Neuronal stem cell (in vitro differentiated cells): ENCODE data around the gene SMYD3.

Source experiments
- DNase-seq: peaks from one replicate; pipeline ENCODE4 v3.0.0-alpha.2; 2013; ENCODE audit warnings: low spot score
- H2AFZ ChIP-seq: one replicate; pipeline ENCODE4 v1.6.1; 2013; ENCODE audit warnings: mild to moderate bottlenecking, low read length, inconsistent platforms
- H2AK5ac ChIP-seq: 2 replicates; pipeline ENCODE4 v1.6.1; 2013; ENCODE audit warnings: low read depth, mild to moderate bottlenecking, inconsistent platforms, low read length, moderate library complexity, mixed read lengths
- H2BK120ac ChIP-seq: 2 replicates; pipeline ENCODE4 v1.6.1; 2013; ENCODE audit warnings: low read depth, mild to moderate bottlenecking, inconsistent platforms, low read length, moderate library complexity, mixed read lengths
- H2BK12ac ChIP-seq: one replicate; pipeline ENCODE4 v1.6.1; 2013; ENCODE audit warnings: low read length, inconsistent platforms
- H2BK15ac ChIP-seq: 2 replicates; pipeline ENCODE4 v1.6.1; 2013; ENCODE audit warnings: mild to moderate bottlenecking, low read length, inconsistent platforms, mixed read lengths
- H2BK5ac ChIP-seq: one replicate; pipeline ENCODE4 v1.6.1; 2013; ENCODE audit warnings: inconsistent platforms, mild to moderate bottlenecking, low read length, moderate library complexity
- H3K14ac ChIP-seq: one replicate; pipeline ENCODE4 v1.6.1; 2013; ENCODE audit warnings: low read length, inconsistent platforms
- H3K18ac ChIP-seq: 2 replicates; pipeline ENCODE4 v1.6.1; 2013; ENCODE audit warnings: low read length, inconsistent platforms
- H3K23ac ChIP-seq: 2 replicates; pipeline ENCODE4 v1.6.1; 2013; ENCODE audit warnings: low read depth, mild to moderate bottlenecking, mixed read lengths, low read length, inconsistent platforms; ENCODE audit not compliant: poor library complexity
- H3K27ac ChIP-seq: replicated peaks from 3 replicates; pipeline ENCODE4 v1.5.1; 2013; ENCODE audit warnings: low read length, inconsistent platforms
- H3K27me3 ChIP-seq, 3 experiments: 2 replicates each; pipeline ENCODE4 v1.6.1; 2013; ENCODE audit warnings: low read length in 3 of 3, mild to moderate bottlenecking in 2 of 3, inconsistent platforms in 1 of 3, low read depth in 1 of 3, mixed read lengths in 1 of 3, moderate library complexity in 1 of 3; ENCODE audit not compliant: control insufficient read depth in 3 of 3, insufficient read depth in 3 of 3
- H3K36me3 ChIP-seq, 2 donors: replicated peaks in 1 of 2; 2 replicates each; pipeline ENCODE4 v1.6.1; 2013; ENCODE audit warnings: low read length in 2 of 2; ENCODE audit not compliant: control insufficient read depth in 2 of 2, insufficient read depth in 2 of 2
- H3K4ac ChIP-seq: 2 replicates; pipeline ENCODE4 v1.6.1; 2013; ENCODE audit warnings: inconsistent platforms, mild to moderate bottlenecking, low read length, moderate library complexity
- H3K4me1 ChIP-seq, 2 donors: 1 replicate in 1 of 2; 2 replicates in 1 of 2; pipeline ENCODE4 v1.6.1; 2013; ENCODE audit warnings: low read length in 2 of 2, low read depth in 1 of 2; ENCODE audit not compliant: control insufficient read depth in 2 of 2, insufficient read depth in 1 of 2
- H3K4me2 ChIP-seq: one replicate; pipeline ENCODE4 v1.6.1; 2013; ENCODE audit warnings: mild to moderate bottlenecking, low read length, inconsistent platforms; ENCODE audit not compliant: insufficient read depth, poor library complexity, severe bottlenecking
- H3K4me3 ChIP-seq, 2 donors: 2 replicates each; pipeline ENCODE4 v1.5.1; 2013; ENCODE audit warnings: low read length in 2 of 2, mild to moderate bottlenecking in 2 of 2, inconsistent platforms in 1 of 2, moderate library complexity in 1 of 2
- H3K79me1 ChIP-seq: one replicate; pipeline ENCODE4 v1.6.1; 2013; ENCODE audit warnings: low read depth, mild to moderate bottlenecking, inconsistent platforms, low read length, moderate library complexity
- H3K9ac ChIP-seq: one replicate; pipeline ENCODE4 v1.6.1; 2013; ENCODE audit warnings: mild to moderate bottlenecking, low read depth, low read length, inconsistent platforms; ENCODE audit not compliant: poor library complexity
- H3K9me3 ChIP-seq, 2 donors: replicated peaks in 1 of 2; 2 replicates each; pipeline versions ENCODE3 to v1.6.1; 2013; ENCODE audit warnings: low read length in 2 of 2, mild to moderate bottlenecking in 2 of 2, inconsistent platforms in 1 of 2, low read depth in 1 of 2, mixed read lengths in 1 of 2, moderate library complexity in 1 of 2; ENCODE audit not compliant: control insufficient read depth in 2 of 2, insufficient read depth in 1 of 2
- H4K8ac ChIP-seq: one replicate; pipeline ENCODE4 v1.6.1; 2013; ENCODE audit warnings: low read depth, mild to moderate bottlenecking, inconsistent platforms, low read length, moderate library complexity
- H4K91ac ChIP-seq: one replicate; pipeline ENCODE4 v1.6.1; 2013; ENCODE audit warnings: low read length, low read depth, mild to moderate bottlenecking, inconsistent platforms; ENCODE audit not compliant: poor library complexity
- WGBS, 2 donors: extraction: QIAGEN DNeasy Blood & Tissue Kit; methylation state at CpG; one replicate each; pipeline ENCODE4 v1.1.7; 2013; ENCODE audit warnings: missing lambda C conversion rate in 2 of 2, mixed read lengths in 1 of 2; ENCODE audit not compliant: insufficient read length in 2 of 2, insufficient replicate concordance in 1 of 2; ENCODE audit errors: extremely low coverage in 2 of 2; 5-methylcytosine and 5-hydroxymethylcytosine counted together

Gene SMYD3

DNA sequence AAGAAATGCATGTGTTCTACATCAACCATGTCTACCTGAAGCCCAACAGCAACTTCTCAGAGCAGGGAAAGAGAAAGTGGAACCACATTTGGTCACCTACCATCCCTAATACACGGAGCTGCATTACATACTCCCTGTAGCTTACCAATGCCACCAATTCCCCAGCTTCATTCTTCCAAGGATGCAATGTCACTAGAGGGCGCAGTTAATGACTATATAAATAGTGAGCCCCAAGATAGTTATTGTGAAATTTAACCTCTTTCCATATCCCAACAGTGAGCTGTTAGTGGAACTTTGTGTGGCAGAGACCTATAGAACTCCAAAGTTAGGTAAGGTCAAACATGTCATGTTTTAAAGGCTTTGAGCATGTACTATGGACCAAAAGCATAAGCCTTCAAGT lies 618.3 kb downstream of the SMYD3 start:
- Histone ChIP-seq H3K27me3 (no peaks in the 10 kb centered on the region), H2BK5ac (no peak overlapping the region), H3K14ac (no peak overlapping the region), H2AK5ac (no peak overlapping the region), H2AFZ (no peak overlapping the region), H3K4me1 (no peaks in the 10 kb centered on the region), H3K4me2 (no peak overlapping the region), H2BK15ac (no peak overlapping the region), H3K27ac (no peak overlapping the region), H2BK120ac (no peak overlapping the region), H3K36me3 (no peaks in the 10 kb centered on the region), H2BK12ac (no peak overlapping the region), H3K23ac (no peak overlapping the region), H3K9ac (no peak overlapping the region), H3K4me3 (no peak overlapping the region), H3K9me3 (no peaks in the 10 kb centered on the region), H3K18ac (no peak overlapping the region), H4K91ac (no peak overlapping the region), H3K79me1 (no peaks in the 10 kb centered on the region), H3K4ac (no peak overlapping the region), H4K8ac (no peak overlapping the region)
- peak; percentile 0 for DNase-seq
- no CpG with 5 or more reads among the region's 2 CpGs for WGBS, 2 donors

- H3K27ac ChIP-seq, result no peak overlapping the region
- no peak overlapping the region for H2AK5ac ChIP-seq
- no peaks in the 10 kb centered on the region for H3K27me3 ChIP-seq
- H3K14ac ChIP-seq, result no peak overlapping the region
- no peak overlapping the region for H4K8ac ChIP-seq
- H2AFZ ChIP-seq, result no peak overlapping the region
- no peak overlapping the region for H3K4me3 ChIP-seq
- WGBS, 2 donors, result no CpG with 5 or more reads among the region's 1 CpG
- H2BK5ac ChIP-seq, result no peak overlapping the region
- H3K4me1 ChIP-seq, result no peaks in the 10 kb centered on the region
- H3K9ac ChIP-seq, result no peak overlapping the region
- no peak overlapping the region for H2BK120ac ChIP-seq
- no peak overlapping the region for H3K23ac ChIP-seq
- H3K4ac ChIP-seq, result no peak overlapping the region
- H3K79me1 ChIP-seq, result no peaks in the 10 kb centered on the region
- no peak for DNase-seq
- no peaks in the 10 kb centered on the region for H3K36me3 ChIP-seq
- no peak overlapping the region for H3K18ac ChIP-seq
- no peaks in the 10 kb centered on the region for H3K9me3 ChIP-seq
- H3K4me2 ChIP-seq, result no peak overlapping the region
- no peak overlapping the region for H2BK15ac ChIP-seq
- no peak overlapping the region for H4K91ac ChIP-seq
- no peak overlapping the region for H2BK12ac ChIP-seq
Measured at GRCh38 chr1:245887829-245888228, 619.2 kb downstream of the SMYD3 start.

GRCh38 chr1:245881767-245882391 lies 625.2 kb downstream of the SMYD3 start:
- Histone ChIP-seq H3K18ac (no peak overlapping the region), H2BK5ac (no peak overlapping the region), H2BK120ac (no peak overlapping the region), H3K4ac (no peak overlapping the region), H3K27me3 (no peaks in the 10 kb centered on the region), H2AFZ (no peak overlapping the region), H2AK5ac (no peak overlapping the region), H3K27ac (no peak overlapping the region), H3K36me3 (no peaks in the 10 kb centered on the region), H3K9me3 (no peaks in the 10 kb centered on the region), H3K4me2 (no peak overlapping the region), H4K91ac (no peak overlapping the region), H3K23ac (no peak overlapping the region), H4K8ac (no peak overlapping the region), H2BK15ac (no peak overlapping the region), H3K9ac (no peak overlapping the region), H3K14ac (no peak overlapping the region), H3K4me1 (no peaks in the 10 kb centered on the region), H3K4me3 (no peak overlapping the region), H2BK12ac (no peak overlapping the region), H3K79me1 (no peaks in the 10 kb centered on the region)
- DNase-seq, result no peak
- WGBS, 2 donors, result no CpG with 5 or more reads among the region's 10 CpGs

- Histone ChIP-seq H3K79me1 (no peaks in the 10 kb centered on the region), H3K4me2 (no peak overlapping the region), H2BK5ac (no peak overlapping the region), H4K8ac (no peak overlapping the region), H4K91ac (no peak overlapping the region), H3K9me3 (no peaks in the 10 kb centered on the region), H3K4me3 (no peak overlapping the region), H3K9ac (no peak overlapping the region), H2BK120ac (no peak overlapping the region), H2AK5ac (no peak overlapping the region), H3K23ac (no peak overlapping the region), H3K36me3 (no peaks in the 10 kb centered on the region), H3K14ac (no peak overlapping the region), H3K18ac (no peak overlapping the region), H2BK15ac (no peak overlapping the region), H3K4me1 (no peaks in the 10 kb centered on the region), H3K4ac (no peak overlapping the region), H3K27me3 (no peaks in the 10 kb centered on the region), H2AFZ (no peak overlapping the region), H2BK12ac (no peak overlapping the region), H3K27ac (no peak overlapping the region)
- no peak for DNase-seq
- WGBS, 2 donors, result no CpG with 5 or more reads among the region's 3 CpGs
Measured at GRCh38 chr1:245880754-245881403, 626.2 kb downstream of the SMYD3 start.
